Stimulated activated CD8-positive, alpha-beta memory T cell treated with anti-CD3 and anti-CD28 coated beads, Interleukin-4, amount 100 ng/mL, for 1 hour (primary cell): ENCODE results near the gene ZNF620.
"Not testable (repeated sequence)": the region's sequence is repeated elsewhere in the genome, so short reads cannot be mapped to it uniquely, and the experiment has no call there.

Experiments used
- DNase-seq, 2 donors: peaks; one replicate each; pipeline ENCODE4 v3.0.0-alpha.2; 2020; ENCODE audit warnings: low read depth in 2 of 2, low spot score in 1 of 2

Gene ZNF620

DNA sequence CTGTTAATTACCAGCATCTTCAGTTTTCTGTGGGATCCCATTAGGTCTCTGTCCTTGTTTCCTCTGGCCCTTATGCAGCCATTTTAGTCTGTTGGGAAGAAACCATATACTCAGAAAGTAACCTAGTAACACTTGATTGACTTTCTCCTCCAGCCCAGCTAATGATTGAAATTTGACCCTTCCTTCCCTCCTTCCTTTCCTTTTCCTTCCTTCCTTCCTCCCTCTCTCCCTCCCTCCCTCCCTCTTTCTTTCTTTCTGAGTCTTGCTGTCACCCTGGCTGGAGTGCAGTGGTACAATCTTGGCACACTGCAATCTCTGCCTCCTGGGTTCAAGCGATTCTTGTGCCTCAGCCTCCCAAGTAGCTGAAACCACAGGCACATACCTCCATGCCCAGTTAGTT, 5.9 kb upstream of the ZNF620 start:
- no peak for DNase-seq

DNA sequence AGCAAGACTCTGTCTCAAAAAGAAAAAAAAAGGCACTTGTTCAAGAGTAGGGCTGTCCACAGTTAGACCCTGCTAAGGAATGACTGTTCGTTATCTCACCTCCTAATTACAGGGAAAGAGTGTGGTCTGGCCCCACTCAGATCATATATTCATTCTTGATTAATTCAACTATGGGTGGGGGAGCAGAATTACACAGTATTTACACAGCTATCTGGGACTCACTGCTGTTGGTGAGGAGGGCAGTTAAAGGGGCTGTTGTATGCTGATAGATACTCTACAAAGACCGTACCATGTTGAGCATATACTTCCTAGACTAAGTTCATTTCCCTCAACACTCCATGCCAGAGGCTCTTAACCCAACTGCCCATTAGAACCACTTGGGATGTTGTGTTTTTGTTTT, 3.8 kb upstream of the ZNF620 start:
- DNase-seq: no peak

DNA sequence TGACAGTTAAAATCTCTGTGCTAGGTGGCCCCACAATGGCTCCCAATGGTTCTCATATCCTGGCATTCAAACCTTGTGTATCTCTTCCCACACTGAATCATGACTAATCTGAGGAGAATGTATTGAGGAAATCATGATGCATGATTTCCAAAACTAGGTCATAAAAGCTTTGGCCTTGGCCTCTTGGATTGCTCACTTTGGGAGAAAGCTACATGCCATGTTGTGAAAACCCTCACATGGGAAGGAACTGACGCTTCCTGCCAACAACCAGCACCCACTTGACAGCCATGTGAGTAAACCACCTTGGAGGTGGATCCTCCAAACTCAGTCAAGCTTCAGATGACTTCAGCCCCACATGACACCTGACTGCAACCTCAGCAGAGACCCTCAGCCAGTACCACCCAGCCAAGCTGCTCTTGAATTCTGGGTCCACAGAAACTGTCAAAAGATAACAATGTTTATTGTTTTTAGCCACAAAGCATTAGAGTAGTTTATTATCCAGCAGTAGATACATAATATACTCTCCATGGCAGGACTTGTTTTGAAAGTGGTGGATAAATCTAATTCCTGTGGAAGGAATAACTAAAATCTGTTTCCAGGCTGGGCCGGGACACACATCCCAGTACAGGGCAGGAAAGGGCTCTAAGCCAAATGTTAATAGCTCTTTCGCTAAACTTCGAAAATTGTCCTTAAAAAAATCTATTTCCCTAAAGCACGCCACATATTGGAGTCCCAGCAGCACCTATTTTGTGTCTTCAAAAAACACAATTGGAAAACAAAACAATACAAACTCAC, 1.0 kb upstream of the ZNF620 start:
- DNase-seq: no peak

DNA sequence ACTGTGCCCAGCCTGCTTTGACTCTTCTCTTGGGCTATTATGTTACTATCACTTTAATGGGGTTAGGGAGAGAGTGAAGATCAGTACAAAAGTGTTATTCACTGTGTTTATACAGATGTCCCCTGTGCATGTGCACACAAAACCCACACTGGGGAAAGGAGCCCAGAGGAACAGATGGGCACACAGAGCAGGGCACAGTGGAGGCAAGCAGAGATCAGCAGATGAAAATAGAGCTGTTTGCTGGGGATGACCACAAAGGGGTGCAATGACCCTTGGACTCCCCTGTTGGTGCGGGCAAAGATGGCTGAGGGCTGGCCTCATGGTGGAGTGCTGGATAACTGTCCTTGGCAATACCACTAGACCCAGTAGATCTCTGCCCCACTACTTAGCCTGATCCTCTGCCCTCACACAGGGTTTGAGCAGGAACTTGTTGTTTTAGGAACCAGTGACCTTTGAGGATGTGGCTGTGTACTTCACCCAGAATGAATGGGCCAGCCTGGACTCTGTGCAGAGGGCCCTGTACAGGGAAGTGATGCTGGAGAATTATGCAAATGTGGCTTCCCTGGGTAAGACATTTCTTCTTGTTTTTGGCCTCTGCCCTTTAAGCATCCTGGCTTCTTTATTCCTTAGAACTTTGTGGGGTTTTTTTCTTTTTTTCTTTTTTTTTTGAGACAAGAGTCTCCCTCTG, 5.3 kb downstream of the ZNF620 start:
- no peak for DNase-seq

DNA sequence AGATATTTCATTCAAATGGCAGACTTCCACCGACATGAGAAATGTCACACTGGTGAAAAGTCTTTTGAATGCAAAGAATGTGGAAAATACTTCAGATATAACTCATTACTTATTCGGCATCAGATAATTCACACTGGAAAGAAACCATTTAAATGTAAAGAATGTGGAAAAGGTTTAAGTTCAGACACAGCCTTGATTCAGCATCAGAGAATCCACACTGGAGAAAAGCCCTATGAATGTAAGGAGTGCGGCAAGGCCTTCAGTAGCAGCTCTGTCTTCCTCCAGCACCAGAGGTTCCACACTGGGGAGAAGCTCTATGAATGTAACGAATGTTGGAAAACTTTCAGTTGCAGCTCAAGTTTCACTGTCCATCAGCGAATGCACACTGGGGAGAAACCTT, 10.4 kb downstream of the ZNF620 start:
- no peak for DNase-seq

DNA sequence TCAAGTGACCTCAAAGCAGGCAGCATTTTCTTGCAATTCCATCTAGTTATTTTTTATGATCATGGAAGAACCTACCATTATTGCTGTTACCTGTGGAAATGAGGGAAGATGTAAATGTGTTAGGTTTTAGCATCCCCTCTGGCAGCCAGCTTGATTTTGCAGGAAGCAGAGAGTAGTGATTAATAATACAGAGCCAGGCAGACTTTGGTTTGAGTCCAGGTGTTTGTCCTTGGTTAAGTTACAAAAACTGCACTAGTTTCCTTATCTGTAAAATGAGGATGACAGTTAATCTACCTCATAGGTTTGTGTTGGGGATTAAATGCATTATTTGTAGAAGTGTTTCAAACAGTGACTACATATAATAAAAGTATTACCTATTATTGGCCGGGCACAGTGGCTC, 12.2 kb downstream of the ZNF620 start:
- no peak for DNase-seq

DNA sequence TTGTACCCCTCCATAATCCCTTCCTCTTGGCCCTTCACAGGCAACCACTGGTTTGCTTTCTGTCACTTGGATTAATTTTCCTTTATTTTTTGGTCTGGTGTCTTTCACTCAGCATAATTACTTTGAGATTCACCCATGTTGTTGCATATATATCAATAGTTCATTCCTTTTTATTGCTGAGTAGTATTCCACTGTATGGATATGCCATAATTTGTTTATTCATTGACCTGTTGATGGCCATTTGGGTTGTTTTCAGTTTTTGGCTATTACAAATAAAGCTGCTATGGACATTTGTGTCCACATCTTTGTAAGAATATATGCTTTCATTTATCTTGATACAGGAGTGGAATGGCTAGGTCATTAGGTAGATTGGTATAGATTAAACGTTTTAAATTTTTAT, 13.0 kb downstream of the ZNF620 start:
- no peak for DNase-seq

DNA sequence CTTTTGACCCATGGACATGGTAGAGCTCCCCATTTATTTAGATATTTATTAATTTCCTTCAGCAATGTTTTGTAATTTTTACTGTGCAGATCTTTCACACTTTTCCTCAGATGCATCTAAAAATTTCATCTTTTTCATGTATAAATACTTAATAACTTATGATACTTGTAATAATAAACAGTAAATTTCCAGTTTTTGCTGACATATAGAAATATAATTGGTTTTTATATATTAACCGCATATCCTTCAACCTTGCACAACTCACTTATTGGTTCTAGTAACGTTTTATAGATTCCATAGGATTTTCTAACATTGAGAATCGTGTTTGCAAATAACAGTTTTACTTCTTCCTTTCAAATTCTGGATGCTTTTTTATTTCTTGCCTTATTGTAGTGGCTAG, 15.4 kb downstream of the ZNF620 start:
- no peak for DNase-seq

DNA sequence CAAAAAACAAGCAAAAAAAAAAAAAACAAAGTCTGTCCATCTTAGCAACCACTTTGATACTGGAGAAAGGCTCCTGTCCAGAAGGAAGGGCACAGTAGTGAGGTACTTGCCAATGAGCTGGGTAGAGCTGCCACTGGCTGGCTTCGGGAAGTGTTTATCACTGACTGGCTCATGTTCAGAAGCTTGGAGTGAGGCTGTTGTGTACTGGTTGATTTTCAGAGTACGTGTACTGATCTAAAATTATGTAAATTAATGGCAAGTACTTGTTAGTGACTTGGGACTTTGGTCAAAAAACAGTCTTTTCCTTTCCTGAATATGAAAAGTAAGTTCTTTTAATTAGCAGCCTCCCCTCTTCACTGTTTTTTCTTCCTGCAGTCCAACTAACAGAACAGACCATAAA, 17.9 kb downstream of the ZNF620 start:
- no peak for DNase-seq

DNA sequence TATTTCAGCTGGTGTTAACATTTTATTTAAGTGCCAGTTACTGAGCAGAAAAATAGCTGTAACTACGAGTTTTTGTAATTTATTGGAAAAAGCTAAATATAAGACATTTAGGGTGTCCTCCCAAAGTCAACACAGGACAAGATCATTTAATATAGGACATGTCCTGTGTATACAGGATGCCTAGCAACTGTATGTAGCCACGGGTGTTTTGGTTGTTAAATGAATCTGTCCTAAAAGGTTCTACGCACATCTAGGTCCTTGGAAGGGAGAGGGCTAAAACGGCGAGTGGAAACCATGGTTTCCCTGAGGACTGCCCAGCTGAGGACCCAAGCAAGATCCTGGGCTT, 18.4 kb downstream of the ZNF620 start:
- DNase-seq: no peak

DNA sequence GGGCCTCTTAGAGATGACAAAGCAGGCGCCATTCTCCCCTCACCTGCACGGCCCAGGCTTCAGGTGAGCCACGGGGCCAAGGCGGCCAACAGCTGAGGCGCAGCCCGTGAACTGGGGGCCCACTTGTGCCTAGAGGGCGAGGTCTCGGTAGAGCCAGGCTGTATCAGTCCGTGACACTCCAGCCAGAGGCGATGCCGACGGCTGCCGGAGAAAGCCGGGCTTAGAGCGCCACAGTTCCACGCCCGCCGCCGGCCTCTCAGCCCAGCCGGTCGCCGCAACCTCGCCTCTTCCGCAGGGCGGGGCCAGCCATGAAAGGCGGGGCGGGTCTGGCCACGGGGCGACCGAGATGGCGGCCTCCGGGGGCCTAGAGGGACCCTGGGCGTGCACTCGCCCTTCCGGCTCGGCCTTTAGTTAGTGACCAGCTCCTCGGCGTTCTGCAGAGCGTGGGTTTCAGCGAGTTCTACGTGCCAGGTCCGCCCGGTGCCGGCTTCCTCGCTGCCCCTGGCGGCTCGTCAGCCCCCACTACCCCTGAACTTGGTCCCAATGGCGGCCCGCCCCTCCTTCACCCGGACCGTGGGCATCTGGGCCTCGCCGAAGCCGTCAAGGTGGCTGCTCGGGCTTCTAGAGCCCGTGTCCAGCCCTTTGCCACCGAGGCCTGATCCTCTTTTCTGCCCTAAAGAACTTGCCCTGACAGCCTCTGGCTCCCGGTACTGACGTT, 18.9 kb downstream of the ZNF620 start, which contains the start of gene ZNF621:
Gene ZNF621 (plus strand): TSS at position 393 of the 718 bp plus-strand sequence. CDS start 881 bp downstream, outside the sequence.
- peak; percentile 41 to 72 for DNase-seq

DNA sequence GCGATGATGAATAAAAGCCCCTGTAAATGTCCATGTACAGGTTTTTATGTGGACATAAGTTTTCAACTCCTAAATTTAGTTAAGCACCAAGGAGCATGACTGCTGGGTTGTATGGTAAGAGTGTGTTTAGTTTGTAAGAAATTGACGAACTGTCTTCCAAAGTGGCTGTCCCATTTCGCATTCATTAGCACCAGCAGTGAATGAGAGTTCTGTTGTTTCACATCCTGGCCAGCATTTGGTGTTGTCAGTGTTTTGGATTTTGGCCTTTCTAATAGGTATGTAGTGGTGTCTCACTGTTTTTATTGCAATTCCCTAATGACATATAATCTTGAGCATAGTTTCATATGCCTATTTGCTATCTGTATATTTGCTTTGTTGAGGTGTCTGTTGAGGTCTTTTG, 22.6 kb downstream of the ZNF620 start:
- no peak for DNase-seq

DNA sequence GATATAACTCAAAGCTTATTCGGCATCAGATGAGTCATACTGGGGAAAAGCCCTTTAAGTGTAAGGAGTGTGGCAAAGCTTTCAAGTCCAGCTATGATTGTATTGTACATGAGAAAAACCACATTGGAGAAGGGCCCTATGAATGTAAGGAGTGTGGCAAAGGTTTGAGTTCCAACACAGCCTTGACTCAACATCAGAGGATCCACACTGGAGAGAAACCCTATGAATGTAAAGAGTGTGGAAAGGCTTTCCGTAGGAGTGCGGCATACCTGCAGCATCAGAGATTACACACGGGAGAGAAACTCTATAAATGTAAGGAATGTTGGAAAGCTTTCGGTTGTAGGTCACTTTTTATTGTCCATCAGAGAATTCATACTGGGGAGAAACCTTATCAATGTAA, 26.4 kb downstream of the ZNF620 start:
- DNase-seq: no peak

DNA sequence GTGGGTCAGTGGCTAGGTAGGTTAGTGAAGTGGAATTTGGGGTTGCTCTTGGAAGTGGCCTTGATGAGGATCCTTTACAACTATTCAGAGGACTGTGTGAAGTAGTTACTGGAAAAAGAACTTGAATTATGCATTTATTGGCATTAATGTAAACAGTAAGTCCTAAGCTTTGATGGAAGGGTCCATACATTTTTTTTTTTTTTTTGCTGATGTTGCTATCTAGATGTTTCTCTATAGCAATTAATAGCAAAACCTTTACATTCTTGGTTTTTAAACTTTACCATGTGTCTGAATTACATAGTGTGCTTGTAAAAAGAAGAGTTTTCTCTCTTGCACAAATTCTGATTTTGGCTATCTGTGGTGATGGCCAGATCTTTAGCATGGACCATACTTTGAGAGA, 28.4 kb downstream of the ZNF620 start:
- DNase-seq: no peak

DNA sequence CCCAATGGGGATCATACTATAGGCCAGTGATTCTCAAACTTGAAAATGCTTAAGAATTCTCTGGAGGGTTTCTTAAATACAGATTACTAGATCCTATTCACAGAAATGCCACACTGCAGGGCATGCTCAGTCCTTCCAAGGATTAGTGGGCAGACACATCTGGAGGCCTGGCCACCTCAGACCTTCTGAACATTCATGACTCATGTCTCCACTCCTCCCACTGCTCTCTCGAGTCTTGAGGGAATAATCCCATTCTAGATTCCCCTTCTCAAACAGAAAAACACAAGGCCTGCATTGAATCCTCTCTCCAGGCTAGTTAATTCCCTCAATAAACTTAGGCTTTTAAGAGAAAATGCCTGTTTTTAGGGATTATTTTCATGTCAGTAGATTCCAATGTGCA, 41.0 kb downstream of the ZNF620 start:
- no peak for DNase-seq

DNA sequence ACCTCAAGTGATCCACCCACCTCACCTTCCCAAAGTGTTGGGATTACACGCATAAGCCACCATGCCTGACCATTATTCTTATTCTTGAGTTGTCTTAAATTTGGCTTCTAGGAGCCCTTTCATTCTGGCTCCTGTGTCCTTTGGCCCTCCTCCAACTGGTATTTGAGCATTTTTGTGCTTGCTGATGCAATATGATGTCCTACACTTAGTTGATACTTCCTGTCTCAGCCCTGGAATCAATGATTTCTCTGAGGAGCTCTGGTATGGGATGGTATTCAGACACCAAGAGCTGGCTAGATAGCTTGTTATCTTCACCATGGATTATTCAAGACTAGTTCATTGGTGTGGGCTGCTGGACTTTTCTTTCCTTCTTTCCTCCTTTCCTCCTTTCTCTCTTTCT, 44.3 kb downstream of the ZNF620 start:
- no peak for DNase-seq

DNA sequence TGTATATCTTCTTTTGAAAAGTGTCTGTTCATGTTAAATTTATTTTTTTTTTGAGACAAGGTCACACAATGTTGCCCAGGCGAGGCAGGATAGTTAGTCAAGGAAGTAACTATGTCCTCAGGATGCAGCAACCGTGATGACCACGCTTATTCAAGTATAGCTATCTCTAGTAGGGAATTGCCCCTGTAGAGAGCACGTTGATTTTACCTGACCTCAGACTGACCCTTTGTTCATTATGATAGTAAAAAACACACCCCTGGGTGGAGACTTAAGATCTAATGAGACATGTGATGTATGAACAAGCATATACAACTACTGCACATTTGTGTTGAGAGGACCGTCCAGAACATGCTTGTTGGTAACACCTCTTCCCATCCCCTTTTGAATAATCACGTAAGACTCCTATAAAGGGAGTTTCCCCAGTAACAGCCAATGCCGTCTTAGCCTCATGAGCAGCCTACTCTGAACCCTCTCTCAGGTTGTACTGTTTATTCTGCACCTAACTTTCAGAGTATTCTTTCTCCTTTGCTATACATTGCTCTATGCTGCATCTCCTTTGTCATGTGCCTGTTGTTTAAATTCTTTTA, 51.8 kb downstream of the ZNF620 start:
- DNase-seq: no peak

DNA sequence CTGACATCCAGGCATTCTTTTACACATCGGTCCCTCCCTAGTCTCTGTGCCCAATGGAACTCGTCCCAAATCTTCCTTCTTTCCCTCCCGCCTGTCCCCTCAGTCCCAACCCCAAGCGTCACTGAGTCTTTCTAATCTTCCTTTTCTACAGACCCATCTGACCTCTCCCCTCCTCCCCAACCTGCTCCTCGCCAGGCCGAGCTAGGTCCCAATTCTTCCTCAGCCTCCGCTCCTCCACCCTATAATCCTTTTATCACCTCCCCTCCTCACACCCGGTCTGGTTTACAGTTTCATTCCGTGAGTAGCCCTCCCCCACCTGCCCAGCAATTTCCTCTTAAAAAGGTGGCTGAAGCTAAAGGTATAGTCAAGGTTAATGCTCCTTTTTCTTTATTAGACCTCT, 56.6 kb downstream of the ZNF620 start:
- DNase-seq: not testable (repeated sequence)

DNA sequence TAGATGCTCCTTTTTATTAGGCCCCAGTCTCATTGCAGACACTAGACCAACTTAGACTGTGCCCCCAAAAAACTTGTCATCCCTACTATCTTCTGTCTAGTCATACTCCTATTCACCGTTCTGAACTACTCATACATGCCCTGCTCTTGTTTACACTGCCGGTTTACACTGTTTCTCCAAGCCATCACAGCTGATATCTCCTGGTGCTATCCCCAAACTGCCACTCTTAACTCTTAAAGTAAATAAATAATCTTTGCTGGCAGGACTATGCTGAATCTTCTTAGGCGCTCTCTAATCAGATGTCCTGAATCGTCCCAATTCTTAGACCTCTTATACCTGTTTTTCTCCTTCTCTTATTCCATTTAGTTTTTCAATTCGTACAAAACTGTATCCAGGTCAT, 59.8 kb downstream of the ZNF620 start:
- not testable (repeated sequence) for DNase-seq

DNA sequence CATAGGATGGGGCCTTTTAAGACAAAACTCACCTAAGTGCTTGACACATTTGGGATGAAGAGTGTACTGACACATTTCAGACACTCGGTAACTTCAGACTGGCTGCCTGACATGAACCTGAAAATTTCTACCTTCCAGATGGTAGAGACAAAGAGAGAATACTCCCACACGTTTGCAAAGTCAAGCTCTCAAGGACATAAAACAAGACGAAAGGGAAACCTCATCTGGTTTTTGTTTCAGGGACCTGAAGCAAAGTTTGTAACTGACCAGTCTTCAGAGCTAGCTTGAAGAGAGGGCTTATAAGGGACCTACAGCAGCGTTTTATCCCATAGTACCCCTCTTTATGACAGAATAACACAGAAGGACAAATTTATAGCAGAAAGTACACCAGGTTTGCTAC, 60.9 kb downstream of the ZNF620 start:
- DNase-seq: no peak
